Endothelial cell of umbilical vein (primary cell): ENCODE measurements around the gene DTX4.

Experiments
- POLR2AphosphoS5 ChIP-seq: IDR thresholded peaks from 2 replicates; pipeline ENCODE4 v1.6.1; 2012; ENCODE audit warnings: low read depth, mild to moderate bottlenecking, control low read depth, low read length, moderate library complexity; ENCODE audit not compliant: insufficient read depth
- TF ChIP-seq, protein P1 (sequence below), 2 donors: IDR thresholded peaks; 1 replicate in 1 of 2; 2 replicates in 1 of 2; pipeline ENCODE4 v1.5.1; 2011; ENCODE audit warnings: low read length in 2 of 2, mild to moderate bottlenecking in 2 of 2, moderate library complexity in 2 of 2, control low read depth in 1 of 2, inconsistent platforms in 1 of 2, low read depth in 1 of 2; ENCODE audit not compliant: insufficient read depth in 1 of 2; ENCODE audit errors: extremely low read depth in 1 of 2

DNA sequence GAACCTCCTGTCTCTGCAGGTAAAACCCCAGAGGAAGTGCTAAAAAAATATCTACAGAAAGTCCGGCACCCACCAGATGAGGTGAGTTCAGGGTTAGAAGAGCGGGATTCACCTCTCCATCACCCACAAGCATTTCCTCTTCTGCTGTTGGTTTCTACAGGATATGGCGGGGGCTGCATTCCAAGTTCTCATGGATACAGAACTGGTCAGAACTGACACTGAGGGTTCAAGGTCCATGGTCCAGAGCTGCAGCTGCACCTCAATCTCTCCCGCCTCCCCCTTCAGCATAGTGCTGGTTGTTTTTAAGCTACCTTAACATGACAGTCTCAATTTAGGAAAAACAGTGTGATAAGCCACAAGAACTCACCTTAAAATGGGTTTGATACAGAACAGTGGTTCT lies 19.2 kb downstream of the DTX4 start:
- TF ChIP-seq, protein P1, sequence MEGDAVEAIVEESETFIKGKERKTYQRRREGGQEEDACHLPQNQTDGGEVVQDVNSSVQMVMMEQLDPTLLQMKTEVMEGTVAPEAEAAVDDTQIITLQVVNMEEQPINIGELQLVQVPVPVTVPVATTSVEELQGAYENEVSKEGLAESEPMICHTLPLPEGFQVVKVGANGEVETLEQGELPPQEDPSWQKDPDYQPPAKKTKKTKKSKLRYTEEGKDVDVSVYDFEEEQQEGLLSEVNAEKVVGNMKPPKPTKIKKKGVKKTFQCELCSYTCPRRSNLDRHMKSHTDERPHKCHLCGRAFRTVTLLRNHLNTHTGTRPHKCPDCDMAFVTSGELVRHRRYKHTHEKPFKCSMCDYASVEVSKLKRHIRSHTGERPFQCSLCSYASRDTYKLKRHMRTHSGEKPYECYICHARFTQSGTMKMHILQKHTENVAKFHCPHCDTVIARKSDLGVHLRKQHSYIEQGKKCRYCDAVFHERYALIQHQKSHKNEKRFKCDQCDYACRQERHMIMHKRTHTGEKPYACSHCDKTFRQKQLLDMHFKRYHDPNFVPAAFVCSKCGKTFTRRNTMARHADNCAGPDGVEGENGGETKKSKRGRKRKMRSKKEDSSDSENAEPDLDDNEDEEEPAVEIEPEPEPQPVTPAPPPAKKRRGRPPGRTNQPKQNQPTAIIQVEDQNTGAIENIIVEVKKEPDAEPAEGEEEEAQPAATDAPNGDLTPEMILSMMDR (IDR thresholded peaks at IDR 0.05; ENCODE audit: extremely low read depth in 1 of 2, insufficient read depth in 1 of 2, low read depth in 1 of 2, low read length in 2 of 2), result no peak
- TF ChIP-seq POLR2AphosphoS5, result no peak
